GM19238 (cell line): ENCODE measurements around the gene AUTS2.

ENCODE experiments used
- DNase-seq: peaks from one replicate; pipeline ENCODE4 v3.0.0; 2011; ENCODE audit warnings: low spot score; ENCODE audit not compliant: insufficient read length

The AUTS2 gene

DNA sequence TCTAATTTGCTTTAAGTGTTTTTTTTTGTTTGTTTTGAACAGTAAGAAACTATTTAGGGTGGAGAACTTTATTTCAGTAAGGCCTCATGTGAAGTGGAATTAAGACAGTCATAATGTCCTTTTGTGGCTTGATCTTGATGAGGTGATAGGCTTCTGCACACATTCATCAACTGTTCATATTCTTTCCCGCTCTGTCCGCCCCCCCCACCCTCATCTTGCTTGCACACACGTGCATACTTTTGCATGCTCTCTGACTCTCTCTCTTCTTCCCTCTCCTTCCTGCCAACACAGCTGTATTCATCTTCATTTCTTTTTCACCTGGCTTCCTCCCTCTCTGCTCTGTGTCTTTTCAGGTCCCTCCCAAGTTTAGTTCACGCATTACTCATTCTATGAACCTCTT is 429.6 kb downstream of the AUTS2 start:
- no peak for DNase-seq

DNA sequence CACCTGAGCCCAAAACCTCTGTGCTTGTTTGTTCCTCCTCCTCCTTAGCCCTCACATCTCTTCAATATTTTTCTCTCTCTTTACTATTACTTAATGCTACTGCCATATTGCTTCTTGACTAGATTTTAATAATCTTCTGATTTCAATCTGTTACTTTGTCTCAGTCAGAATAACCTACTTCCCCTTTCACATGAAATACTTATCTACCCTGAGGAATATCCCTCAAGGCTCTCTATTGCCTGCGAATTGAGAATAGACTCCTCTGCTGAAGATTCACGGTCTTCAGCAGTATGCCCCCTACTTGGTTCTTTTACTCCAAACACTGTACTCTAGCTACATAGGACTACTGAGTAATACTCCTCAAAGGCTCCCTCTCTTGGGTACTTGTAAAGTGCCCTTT is 430.3 kb downstream of the AUTS2 start:
- no peak for DNase-seq

DNA sequence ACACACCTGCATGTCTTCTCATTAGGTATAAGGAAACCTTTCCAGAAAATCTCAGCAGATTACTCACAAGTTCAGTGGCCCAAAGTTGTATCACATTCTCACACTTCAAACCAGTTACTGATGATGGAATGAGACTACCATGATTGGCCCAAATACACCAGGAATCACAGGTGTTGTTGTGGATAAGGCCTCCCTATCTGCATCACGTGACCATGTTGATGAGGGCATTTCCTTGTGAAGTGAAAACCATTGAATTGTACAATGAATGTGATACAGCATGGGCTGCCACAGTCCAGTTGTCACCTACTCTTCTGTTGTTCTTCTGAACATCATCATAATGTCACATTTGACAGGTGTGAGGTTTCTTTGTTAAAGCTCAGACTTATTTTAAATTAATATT is 431.7 kb downstream of the AUTS2 start:
- DNase-seq, result no peak

DNA sequence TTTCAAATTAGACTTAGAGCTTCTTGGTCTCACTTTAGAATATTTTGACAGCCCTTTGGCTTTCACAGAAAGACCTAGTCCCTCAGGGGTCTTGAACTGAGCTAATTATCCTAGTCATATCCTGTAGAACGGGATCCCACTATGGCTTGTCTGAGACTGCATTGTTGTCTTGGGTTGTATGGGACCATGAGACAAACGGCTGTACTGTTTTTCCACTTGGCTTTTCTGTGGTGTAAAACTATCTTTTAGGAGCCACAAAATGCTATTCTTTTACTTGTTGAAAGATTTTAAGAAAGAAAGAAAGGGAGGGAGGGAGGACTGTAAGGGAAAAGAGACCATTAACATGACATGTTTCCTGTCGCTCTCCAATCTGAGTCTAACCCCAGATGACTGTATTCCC is 432.5 kb downstream of the AUTS2 start:
- no peak for DNase-seq

DNA sequence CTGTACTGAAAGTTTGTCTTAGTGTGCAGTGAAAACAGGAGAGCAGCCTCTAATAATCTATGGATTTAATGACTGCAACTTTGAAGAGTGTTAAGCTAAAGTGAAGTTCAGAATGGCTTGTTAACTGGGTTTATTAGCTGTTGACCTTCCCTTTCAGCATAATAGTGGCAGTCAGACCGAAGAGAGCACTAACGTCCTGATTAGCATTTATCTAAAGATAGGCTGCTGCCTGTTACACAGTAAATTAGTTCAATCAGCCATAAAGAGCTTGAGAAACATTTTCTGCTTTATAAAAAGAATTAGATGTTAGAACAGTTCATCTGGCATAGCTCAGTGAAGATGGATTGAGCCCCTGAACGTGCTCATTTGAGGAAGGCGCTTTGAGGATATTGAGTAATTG is 433.0 kb downstream of the AUTS2 start:
- no peak for DNase-seq

DNA sequence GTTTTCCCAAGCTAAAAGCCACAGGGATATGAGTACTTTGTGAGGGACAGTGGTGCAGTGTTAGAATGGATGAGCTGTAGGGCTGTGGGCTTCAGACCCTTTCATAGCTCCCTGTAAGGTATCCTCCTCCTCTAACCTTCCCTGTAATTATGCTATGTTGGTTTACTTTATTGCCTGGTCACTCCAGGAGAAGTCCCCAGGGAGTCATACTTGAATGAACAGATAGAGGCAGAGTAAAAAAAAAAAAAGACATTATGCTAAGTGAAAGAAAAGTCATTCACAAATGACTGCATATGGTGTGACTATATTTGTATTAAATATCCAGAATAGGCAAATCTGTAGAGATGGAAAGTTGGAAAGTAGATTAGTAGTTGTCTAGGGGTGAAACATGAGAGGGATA is 434.4 kb downstream of the AUTS2 start:
- DNase-seq, result no peak

DNA sequence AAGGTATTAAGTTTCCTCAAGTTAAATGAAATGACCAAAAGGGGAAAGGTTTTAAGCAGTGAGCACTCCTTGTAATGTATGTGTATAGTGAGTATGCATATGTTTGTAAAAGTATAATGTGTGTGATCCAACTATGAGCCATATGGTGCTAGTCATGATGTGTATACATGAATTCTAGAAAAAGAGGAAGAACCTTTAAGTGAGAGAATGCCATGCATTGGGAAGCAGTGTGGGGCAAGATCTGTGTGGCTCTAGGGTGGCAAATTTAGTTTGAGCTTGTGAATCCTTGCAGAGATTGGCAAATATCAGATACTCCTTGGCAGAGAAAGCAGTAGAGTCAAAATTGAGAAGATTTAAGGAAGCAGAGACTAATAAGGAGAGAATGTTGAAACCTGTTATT is 435.0 kb downstream of the AUTS2 start:
- DNase-seq, result no peak

DNA sequence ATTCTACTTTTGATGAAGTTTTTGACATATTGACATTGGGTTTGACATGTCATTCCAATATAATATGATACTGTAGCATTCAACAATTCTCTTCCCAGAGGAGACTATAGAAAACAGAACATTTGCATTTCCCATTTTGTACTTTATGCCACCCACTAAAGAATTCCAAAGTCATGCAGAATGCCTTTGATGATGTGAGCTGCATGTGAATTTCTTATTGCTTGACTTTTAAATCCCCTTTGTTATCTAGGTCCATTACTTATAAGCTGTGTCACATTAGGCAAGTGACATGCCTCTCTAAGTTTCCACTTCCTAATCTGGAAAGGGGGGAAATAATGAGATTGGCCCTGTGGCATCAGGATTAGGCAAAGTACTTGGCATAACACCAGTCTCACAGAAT is 436.7 kb downstream of the AUTS2 start:
- DNase-seq, result no peak

DNA sequence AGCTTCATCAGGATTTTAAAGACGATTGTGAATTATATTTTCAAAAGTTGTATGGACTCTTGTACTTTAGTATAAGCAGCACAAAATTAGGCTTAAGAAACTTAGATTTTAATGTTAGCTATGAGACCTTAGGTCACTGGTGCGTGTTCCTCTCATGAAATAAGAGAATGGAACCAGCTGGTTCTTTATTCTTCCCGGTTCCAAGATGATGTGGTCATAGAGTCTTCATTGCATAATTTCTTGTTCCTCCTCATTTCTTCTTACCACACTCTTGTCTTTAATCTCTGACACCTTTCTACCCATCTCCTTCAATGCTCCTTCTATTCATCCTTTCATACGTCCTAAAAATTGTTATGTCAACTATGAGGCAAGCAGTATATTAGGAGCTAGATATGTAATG is 437.2 kb downstream of the AUTS2 start:
- DNase-seq, result no peak

DNA sequence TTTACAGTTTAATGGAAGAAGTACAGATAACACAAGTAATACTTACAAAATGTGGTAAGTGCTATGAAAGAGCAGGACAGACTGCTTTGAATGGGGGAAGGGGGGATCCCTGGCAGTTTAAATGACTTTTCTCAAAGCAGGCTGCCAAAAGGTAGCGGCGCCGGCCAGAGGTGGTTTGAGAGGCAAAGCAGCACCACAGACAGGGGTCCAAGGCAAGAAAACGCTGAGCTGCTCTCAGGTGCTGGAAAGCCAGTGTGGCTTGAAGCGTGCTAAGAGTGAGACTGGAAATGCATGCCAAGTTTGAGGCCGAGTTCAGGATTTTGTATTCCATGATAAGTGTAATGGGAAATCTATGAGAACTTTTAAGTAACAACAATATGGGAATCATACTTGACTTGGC is 437.7 kb downstream of the AUTS2 start:
- no peak for DNase-seq

DNA sequence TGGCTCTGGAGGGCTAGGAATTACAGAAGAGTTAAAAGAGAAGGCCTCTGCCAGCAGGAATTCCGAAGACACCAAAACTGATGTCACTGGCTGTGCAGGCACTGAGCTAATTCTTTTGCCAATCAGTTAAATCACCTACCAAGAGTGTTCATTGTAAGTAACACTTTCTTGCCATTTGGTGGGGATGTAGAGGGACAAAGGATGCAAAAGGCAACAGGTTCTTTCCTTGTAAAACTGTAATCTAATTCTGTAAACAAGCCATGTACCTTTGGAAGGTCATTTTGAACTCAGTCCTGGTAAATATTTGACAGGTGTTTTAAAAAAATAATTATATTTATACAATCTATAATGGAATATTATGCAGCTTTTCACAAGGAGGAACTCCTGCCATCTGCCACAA is 438.4 kb downstream of the AUTS2 start:
- DNase-seq, result no peak

DNA sequence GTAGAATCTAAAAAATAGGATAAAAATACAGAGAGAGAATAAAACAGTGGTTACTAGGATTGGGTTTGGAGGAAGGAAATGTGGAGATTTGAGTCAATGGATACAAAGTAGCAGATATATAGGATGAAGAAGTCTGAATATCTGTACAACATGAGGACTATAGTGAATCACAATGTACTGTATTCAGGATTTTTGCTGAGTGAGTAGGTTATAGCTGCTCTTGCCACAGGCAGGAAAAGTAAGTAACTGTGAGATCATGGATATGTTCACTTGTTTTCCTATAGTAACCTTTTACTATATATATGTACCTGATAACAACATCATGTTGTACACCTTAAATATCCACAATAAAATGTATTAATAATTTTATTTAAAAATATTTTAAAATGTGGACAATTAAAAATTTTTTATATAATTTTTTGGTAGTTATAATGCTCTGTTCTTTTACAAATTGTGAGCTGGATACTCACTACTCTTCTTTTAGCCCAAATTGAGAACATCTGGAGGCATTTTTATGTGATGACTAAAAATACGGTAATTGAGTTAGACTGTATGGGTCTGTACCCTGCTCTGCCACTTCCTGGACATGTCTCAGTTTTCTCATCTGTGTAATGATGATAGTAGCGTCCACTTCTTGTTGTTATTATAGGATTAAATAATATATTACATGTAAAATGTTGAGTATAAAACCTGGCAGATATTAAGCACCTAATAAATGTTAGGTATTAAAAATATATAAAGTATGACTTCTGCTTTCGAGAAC is 439.1 kb downstream of the AUTS2 start:
- no peak for DNase-seq

DNA sequence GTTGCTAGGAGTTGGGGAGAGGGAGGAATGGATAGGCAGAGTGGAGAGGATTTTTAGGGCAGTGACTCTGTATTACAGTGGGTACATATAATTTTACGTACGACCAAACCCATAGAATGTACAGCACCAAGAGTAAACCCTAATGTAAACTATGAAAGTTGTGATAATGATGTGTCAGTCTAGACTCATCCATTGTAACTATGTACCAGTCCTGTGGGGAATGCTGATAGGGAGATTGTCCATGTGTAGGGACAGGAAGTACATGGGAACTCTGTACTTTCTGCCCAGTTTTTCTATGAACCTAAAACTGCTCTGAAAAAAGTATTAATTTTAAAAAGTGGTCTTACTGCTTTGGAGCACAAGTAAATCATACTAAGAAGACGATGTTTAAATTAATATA is 441.8 kb downstream of the AUTS2 start:
- DNase-seq, result no peak

DNA sequence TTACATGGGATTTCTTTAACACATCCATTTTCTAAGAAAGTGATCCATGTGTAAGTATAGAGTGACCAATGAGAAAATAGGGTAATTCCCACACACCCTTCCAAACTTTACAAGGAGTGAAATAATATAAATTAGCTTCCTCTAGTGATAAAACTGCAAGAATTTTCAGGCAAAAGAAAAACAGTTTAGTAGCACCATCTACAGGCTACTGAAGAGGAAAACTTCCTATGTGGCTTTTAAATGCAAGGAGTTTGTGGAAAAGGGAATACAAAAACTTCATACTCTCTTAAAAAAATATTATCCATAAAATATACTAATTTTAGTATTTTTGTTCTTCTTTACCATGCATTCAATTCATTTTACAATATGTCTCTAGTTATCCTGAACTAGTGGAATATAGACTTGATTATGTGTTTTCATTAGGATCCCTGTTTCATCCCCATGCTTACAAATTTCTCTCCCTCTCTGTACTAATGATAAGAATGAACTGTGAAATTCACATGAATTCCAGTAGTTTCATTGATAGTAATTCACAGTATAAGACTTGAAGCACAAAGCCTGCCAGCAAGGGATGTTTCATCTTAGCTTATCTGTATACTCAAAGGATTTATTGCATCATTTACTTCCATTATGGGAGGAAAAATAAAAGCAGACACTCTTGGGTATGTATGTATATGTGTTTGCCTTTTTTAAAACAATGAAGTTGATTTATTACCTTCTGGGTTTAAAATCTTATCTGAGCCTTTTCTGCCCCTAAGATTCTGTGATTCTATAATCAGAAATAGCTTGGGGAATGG is 442.9 kb downstream of the AUTS2 start:
- DNase-seq, result no peak

DNA sequence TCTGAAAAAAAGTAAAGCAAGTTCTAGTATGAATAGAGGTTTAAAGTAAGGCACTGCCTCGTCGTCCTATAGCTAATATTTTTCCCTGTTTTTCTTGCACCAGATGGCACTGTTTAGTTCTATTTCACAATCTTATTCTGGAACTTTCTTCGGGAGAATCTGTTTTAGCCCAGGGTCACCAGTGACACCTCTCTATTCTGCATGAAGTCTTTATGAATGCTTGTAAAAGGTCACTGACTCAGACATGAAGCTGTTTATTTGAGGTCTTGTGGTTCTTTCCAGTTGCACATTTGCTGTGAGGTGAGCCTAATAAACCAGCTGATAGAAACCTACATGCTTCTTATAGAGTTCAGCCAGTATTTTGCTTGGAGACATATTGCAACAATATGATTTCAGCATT is 444.3 kb downstream of the AUTS2 start:
- no peak for DNase-seq

DNA sequence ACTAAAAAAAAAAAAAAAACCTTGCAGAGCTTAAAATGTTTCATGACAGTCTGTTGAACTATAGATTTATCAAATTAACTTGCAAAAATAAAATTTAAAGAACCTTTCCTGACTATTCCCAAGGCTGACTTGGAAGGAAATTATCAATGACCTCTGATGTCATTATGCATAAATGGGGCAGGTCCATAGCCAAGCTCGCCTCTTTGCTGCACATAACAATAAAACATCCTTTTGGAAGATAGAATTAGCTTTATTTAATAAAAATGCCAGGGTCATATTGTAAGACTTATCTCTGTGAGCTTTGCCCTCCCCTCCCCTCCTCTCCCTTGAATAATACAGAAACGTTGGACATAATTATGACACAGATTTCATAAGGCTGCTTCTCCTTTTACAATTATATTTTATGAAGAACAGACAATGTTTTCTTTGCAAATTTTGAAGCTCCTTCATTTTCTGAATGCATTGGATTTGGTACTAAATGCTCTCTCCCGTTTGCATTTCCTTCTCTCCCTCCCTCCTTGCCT is 444.8 kb downstream of the AUTS2 start:
- DNase-seq, result no peak

DNA sequence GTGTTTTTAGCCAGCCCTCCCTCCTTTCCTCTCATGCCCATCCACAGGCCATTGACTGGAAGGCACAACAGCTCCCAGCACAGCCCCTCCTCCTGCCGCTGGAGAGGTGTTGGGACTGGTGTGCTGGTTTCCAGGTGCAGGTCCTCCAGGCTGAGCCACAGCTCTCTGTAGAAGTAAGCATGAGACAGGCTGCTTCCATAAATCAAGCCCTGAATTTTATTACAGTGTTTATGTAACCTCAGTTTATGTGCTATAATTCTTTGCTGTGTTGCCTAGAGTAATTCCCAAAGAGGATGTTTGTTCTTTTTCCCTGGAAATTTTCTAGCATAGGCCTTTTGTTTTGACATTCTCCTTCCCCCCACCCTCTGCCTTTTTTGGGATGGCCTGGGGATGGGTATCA is 445.8 kb downstream of the AUTS2 start:
- no peak for DNase-seq

DNA sequence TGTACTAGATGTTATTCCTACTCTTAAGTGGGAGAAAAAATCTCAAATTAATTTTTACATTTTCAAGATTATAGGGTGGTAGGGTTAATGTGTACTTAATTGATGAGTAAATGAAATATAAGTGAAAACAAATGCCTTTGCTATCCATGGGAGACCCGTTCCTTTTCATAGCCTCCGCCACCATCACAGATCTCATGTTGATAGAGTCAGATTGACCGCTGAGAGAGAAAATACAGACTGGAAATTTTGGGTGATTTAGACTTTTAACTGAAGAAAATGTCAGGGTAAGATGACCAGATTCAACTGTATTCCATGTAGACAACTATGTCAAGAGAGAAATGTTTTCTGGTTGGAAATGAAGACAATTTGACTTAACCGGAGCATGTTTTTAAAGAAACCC is 446.2 kb downstream of the AUTS2 start:
- no peak for DNase-seq

DNA sequence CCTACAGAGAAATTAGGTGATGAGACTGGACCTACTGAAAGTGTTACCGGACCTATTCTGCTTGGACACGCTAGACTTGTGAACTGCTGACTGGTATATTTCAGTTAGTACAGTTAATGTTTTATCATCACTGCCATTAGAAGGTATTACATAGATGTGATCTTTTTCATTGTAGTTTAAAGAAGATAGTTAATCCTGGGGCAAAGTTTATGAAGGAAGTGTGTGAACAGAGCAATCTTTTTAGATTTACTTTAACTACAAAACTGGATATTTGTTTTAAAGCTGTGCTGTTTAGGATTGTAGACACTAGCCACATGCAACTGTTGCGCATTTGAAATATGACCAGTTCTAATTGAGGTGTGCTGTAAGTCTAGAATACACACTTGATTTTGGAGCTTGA is 446.7 kb downstream of the AUTS2 start:
- DNase-seq, result no peak

DNA sequence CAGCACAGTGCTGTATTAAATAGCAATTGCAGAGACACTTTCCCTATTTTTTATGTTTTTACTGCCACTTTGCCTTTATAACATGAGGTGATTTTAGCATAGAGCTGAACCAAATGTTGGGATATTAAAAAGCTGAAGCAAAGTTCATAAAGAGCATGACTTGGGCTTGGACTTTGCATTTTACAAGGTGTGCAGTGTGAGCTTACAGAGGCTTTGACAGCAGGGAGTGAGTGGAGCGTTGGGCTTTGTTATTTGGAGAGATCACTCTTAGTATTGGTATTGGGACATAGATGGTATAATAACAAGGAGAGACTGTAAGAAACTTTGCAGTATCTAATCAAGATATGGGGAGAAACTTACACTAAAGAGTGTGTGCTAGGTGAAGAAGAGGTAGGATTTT is 449.1 kb downstream of the AUTS2 start:
- no peak for DNase-seq

DNA sequence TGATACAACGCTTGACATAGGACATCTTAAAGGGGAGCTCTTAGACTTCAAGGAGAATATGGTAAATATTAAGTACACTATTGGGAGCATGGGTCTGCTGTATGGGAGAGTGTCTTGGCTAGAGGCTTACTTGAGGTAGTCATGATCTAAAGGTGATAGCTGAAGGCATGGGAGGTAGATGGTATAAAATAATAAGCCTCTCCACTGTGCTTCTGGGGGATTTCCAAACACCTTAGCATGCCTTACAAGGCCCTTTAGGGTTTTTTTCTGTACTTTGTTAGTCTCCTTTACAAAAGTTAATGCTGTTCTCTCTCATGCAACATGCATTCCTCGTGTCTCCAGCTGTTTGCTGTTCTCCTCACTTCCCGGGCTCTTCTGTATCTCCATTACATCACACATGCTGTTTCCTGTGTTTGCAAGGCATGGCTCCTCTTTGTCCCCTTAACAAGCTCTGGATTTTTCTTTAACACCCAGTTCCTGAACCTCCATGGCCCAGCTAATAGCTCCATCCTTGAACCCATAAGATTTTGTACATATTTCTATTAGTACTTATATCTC is 449.7 kb downstream of the AUTS2 start:
- DNase-seq, result no peak

DNA sequence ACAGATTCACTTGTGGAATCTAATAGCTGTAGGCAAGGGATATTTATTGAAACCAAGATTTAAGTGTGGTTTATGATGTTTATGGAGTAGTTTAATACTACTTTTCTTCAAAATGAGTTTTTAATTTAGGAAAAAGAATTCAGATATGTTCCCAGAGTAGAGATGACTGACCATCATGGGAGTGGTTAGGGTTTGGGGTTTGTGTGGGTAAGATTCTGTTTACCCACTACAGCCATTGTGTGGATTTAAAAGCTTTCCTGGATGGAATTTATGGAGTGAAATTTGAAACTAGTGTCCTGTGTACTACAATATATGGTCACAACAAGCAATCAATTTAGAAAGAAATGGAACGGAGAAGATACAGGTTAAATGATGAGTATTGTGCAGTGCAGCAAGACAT is 453.5 kb downstream of the AUTS2 start:
- DNase-seq, result no peak

DNA sequence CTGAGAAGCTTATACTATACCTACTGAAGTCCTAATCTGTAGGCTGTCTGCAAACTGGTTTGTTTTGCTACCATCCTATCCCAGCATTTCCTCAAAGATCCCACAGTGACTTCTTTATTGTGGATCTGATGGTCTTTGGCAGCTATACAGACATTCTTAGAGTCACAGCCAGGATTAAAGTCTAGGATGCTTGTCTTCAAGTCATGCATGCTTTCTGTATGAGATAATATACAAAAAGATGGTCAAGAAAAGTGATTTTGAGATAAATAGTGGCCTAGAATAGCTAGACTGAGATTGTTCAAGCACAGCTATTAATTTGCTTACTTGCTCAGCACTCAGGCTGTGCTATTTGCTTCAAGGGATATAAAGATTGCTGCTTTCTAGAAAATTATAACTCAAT is 454.4 kb downstream of the AUTS2 start:
- no peak for DNase-seq
